ENCODE data around the gene FRY. TPM values are rescaled to one million over a fixed set of nuclear protein-coding genes. Genes with fewer than 3 reads are reported as not detected.

The FRY gene
- total and polyA plus RNA-seq, 2 of the 13 experiments (the other 11 are each of a cell fraction or from before 2014, with no cell fraction given): 8.2 to 13.1 TPM

GRCh38 chr13:32168131-32168530 is 136.6 kb downstream of the FRY start:
- in situ Hi-C loops (cut with HindIII; ENCODE audit: extremely low pct_ligation_motif_present, low pct_unique_long_range_greater_than_20kb): no loop called here
- Histone ChIP-seq H3K4me1 (ENCODE audit: insufficient read depth, low read length) (peaks cover 37% of the 10 kb centered on the region), H3K4me3 (replicated peaks in 1 of 3; ENCODE audit: insufficient read depth in 1 of 3, low read depth in 2 of 3, low read length in 3 of 3) (no peak overlapping the region), H3K27ac (ENCODE audit: extremely low read length, insufficient read depth, low read length) (no peak overlapping the region), H4K20me1 (ENCODE audit: insufficient read depth, low read length) (no peaks in the 10 kb centered on the region), H3K27me3 (ENCODE audit: control insufficient read depth in 1 of 2, insufficient read depth in 2 of 2, low read length in 2 of 2) (no peaks in the 10 kb centered on the region), H3K79me2 (ENCODE audit: insufficient read depth, low read length) (no peaks in the 10 kb centered on the region), H3K36me3 (replicated peaks in 1 of 2; ENCODE audit: control insufficient read depth in 1 of 2, insufficient read depth in 2 of 2, low read length in 2 of 2) (peaks cover 3% of the 10 kb centered on the region in 2 experiments), H2AFZ (ENCODE audit: low read length) (no peak overlapping the region), H3K9me3 (ENCODE audit: low read length) (no peaks in the 10 kb centered on the region), H3K4me2 (ENCODE audit: low read depth, low read length) (no peak overlapping the region), H3K9ac (ENCODE audit: insufficient read depth, low read depth, low read length) (no peak overlapping the region)
- TF ChIP-seq SIN3A (IDR thresholded peaks at IDR 0.05; ENCODE audit: borderline replicate concordance, low read depth, low read length): no peak
- no peak for TF ChIP-seq MTF1 (CRISPR knock-in tag; IDR thresholded peaks at IDR 0.05)
- TF ChIP-seq MTERF4 (CRISPR knock-in tag; IDR thresholded peaks at IDR 0.05): no peak
- no peak for TF ChIP-seq TP53 (CRISPR knock-in tag; conservative IDR thresholded peaks at IDR 0.05)
- TF ChIP-seq NFAT5 (CRISPR knock-in tag; IDR thresholded peaks at IDR 0.05): no peak
- TF ChIP-seq POGZ (CRISPR knock-in tag; IDR thresholded peaks at IDR 0.05): no peak
- TF ChIP-seq CTCF (CRISPR knock-in tag; IDR thresholded peaks at IDR 0.05): no peak
- no peak for TF ChIP-seq ZNF891 (CRISPR knock-in tag; IDR thresholded peaks at IDR 0.05)
- TF ChIP-seq SRSF4 (IDR thresholded peaks at IDR 0.05; ENCODE audit: low read depth, low read length, poor library complexity, severe bottlenecking): no peak
- no peak for TF ChIP-seq ETS1 (CRISPR knock-in tag; IDR thresholded peaks at IDR 0.05)
- no peak for TF ChIP-seq ZBTB21 (CRISPR knock-in tag; IDR thresholded peaks at IDR 0.05)
- TF ChIP-seq RFX1 (IDR thresholded peaks at IDR 0.05): no peak
- TF ChIP-seq ZNF180 (CRISPR knock-in tag; IDR thresholded peaks at IDR 0.05; ENCODE audit: borderline replicate concordance, low read depth): no peak
- no peak for TF ChIP-seq NFRKB (IDR thresholded peaks at IDR 0.05)
- DNase-seq (ENCODE audit: low spot score): peak; percentile 9
- WGBS (ENCODE audit: low lambda C conversion rate): 70% methylated on average over 1 of the region's 1 CpG
- BruUV-seq (replicated peaks): no TSS peak
- no peak for FAIRE-seq
- intact Hi-C loops (cut with micrococcal nuclease; ENCODE audit: unreplicated experiment): no loop called here
- CTCF ChIA-PET (ENCODE audit: low intra/inter-chr PET ratio, low total read pairs): no interaction called here
- ATAC-seq: no peak; the same call in 2 of the 3 replicates
- POLR2A ChIA-PET: no interaction called here

Measured in HepG2 (cell line).